UCSD-AML1 (cell line): ENCODE data around the gene TAF11.
"Not testable (repeated sequence)": the region's sequence is repeated elsewhere in the genome, so short reads cannot be mapped to it uniquely, and the experiment has no call there.

Experiments used
- DNase-seq: peaks from one replicate; lab custom pipeline; 2025; ENCODE audit not compliant: unreplicated experiment; lab: John Stamatoyannopoulos, UW

Gene TAF11

DNA sequence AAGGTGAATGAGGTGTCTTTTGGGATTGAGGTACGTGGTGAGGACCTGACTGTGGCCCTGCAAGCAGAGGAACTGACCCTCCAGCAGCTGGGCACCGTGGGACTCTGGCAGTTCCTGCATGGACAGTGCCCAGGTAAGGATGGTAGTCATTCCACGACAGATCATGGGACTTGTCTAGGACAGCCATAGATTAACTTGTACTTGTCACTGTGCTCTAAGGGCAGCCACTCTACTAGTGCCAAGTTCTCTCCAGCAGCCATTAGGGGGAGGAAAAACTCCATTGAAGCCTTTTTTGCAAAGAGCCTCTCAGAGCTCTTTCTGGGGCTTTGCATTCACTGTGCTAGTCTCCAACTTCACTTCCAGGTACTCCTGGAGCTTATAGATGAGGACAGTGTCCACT, 20.4 kb downstream of the TAF11 start:
- DNase-seq, result no peak

DNA sequence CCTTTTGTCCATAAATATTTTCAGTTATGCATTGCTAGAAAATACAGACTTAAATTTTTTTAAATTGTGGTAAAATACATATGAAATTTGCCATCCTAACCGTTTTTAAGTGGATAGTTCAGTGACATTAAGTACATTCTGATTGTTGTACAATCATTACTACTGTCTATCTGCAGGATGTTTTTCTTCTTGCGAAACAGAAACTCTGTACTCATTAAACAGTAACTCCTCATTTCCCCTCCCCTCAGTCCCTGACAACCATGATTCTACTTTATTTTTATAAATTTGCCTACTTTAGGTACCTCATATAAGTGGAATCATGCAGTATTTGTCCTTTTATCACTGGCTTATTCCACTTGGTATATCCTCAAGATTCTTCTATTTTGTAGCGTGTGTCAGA, 21.3 kb downstream of the TAF11 start:
- no peak for DNase-seq

DNA sequence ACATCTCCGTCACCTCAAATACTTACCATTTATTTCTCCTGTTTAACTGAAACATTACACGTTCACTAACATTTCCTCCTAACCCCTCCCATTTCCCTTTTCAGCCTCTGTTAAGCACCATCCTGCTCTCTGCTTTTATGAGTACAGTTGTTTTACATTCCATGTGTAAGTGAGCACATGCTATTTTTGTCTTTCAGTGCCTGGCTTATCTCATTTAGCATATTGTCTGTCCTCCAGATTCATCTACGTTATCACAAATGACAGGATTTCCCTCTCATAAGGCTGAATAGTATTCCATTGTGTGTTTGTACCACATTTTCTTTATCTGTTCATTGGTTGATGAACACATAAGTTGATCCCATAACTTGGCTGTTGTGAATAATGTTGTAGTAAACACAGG, 22.7 kb downstream of the TAF11 start:
- no peak for DNase-seq

DNA sequence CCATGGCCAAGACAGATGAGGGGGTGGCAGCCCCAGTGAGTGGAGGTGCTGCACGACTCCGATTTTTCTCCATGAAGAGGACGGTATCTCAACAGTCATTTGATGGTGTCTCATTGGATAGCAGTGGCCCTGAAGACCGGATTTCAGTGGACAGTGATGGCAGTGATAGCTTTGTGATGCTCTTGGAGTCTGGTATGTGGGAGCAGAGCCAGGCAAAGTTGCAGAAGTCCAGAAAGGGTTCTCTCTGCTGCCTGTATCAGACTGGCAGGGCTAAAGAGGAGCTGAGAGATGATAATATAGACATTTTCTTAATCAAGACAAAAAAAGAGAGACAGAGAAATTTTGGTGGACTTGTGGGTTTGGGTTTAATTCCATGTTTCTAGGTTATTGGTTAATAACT, 23.8 kb downstream of the TAF11 start:
- no peak for DNase-seq

DNA sequence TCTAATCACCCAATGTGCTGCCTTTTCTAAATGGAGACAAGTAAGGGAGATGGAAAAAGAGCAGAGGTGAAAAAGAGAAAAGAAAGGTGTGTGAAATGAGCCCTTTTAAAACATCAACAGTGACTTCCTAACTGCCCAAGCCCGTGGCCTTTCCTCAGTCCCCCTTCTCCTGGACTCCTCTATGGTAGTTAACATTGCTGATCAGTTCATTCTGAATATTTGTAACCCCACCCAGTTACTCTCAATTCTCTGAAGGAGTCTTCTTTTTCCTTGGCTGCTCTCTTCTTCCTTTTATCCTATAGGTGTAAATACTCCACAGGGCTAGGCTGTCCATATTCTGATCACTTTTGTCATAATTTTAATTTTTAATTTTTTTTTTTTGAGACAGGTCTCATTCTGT, 27.1 kb downstream of the TAF11 start:
- no peak for DNase-seq

DNA sequence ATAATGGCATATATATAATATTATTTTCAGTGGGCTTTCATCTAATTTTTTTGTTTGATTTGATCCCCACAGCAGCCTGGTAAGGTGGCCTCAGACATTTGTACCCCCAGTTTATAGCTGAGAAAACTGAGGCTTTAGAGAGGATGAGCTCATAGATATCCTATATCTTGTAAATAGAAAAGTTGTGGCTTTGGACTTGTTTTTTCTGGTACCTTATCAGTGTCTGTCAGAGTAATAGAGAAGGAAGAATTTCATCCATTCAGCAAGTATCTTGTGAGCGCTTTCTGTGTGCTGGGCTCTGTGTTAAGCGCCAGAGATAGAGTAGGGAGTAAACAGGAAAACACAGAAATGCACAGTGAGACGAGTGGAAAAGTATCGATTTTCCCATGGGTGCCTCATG, 27.9 kb downstream of the TAF11 start:
- no peak for DNase-seq

DNA sequence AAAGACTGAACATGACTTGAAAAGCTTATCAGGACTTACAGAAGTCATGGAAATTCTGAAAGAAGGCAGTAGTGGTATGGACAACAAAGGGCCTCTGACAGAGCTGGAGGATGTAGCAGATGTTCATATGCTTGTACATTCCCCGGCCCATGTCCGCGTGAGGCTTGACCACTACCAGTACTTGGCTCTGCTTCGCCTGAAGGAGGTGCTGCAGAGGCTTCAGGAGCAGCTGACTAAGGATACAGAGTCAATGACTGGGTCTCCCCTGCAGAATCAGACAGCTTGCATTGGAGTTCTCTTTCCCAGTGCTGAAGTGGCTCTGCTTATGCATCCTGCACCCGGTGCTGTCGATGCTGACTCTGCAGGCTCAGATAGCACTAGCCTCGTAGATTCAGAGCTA, 29.2 kb downstream of the TAF11 start:
- no peak for DNase-seq

DNA sequence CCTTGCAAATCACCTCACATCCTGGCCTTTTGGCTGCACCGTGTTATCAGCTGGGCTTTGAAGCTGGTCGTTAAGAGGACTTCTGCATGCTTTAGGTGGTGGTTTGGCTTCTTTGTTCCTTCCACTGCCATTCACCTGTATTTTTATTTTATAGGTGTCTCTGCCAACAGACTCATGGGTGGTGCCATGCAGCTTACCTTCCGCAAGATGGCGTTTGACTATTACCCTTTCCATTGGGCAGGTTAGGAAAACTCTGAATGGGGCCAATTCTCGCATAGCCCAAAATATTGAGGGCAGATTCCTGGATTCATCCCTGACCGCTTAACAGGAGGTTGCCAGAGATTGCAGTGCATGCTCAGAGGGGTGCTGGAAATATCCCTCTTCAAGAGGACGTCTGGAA, 32.4 kb downstream of the TAF11 start:
- no peak for DNase-seq

DNA sequence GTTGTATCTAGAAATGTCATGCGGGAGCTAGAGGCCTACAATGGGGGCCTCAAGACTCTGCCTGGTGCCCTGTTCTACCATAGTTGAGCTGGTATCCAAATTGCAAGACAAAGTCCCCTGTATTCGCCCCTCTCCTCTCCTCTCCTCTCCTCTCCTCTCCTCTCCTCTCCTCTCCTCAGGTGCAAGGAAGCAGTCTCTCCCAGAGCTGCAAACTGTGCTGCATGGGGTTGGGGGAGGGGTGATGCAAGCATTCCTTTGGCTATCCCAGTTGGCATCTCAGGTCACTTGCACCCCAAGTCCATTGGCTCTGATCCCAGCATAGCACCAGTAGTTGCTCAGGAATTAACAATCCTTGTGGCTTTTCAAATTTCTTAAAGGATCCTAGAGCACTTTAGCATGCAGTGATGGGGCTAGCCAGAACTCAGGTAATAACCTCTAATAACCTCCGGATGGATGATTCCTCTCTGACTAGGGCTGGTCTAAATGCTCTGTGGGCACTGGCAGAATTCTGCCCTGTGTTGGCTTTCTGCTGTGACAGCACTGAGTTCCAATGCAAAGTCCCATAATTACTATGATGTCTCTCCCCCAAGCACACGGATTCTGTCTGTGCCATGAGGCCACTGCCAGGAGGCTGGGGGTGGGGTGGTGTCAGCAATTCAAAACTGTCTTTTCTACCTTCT, 35.3 kb downstream of the TAF11 start:
- DNase-seq, result no peak

DNA sequence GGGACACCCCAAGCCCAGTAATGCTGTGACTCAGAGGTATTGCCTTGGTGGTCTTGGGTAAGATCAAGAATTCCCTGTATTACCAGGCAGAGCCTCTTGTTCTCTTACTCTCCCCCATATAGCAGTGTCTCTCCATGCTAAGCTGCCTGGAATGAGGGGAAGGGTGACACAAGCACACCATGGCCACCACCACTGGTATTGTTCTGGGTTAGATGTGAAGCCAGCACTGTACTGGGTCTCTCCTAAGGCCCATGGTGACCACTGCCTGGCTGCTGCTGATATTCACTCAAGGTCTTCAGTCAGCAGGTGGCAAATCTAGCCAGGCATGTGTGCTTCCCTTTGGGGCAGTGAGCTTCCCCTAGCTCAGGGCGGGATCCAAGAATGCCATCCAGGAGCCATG, 36.5 kb downstream of the TAF11 start:
- DNase-seq, result no peak

DNA sequence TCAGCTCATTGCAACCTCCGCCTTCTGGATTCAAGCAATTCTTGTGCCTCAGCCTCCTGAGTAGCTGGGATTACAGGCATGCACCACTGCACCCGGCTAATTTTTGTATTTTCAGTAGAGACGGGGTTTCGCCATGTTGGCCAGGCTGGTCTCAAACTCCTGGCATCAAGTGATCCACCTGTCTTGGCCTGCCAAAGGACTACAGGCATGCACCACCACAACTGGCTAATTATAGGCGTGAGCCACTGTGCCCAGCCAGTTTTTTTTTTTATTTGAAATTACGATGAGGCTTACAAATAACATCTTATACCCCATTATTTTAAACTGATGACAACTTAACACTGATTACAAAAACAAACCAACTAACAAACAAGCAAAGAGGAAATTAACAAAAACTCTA, 38.8 kb downstream of the TAF11 start:
- not testable (repeated sequence) for DNase-seq

DNA sequence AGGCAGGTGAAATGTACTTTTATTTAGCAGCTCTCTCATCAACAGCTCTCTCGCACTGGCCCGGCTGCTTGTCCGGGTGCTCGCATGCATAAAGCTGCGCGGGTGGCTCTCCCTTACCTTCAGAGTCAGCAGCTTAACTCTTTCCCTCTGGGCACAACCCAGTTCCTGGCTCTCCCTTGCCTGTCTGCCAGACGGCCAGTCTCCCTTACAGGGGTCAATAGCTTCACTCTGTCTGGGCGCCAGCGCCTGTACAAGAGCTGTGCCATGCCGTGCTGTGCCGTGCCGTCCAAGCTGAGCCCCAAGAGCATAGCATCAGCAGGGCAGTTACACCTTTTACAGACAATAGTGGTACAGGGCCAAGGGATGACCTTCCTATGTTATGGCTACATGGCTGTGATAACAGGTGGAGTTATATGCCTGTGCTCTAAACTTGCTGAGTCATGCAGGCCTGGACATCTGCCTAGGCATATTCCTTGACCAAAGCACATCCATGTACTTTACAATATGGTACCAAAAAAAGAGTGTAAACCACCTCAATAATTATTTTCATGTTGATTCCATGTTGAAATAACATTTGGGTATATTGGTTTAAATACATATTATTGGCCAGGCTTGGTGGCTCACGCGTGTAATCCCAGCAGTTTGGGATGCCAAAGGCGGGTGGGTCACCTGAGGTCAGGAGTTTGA, 48.0 kb downstream of the TAF11 start:
- no peak for DNase-seq

DNA sequence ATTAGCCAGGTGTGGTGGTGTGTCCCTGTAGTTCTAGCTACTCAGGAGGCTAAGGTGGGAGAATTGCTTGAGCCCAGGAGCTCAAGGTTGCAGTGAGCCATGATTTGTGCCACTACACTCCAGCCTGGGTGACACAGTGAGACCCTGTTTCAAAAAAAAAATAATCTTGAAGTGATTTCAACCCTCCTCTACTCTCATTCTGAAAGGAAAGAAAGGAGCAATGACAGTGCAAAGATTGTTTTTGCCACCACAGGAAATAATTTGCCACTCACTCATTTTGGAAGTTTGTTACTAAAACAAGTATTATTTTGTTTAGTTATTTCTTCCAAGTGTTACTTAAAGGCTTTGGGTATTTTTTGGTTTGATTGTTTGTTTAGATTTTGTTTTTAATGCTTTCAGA, 50.3 kb downstream of the TAF11 start:
- DNase-seq, result no peak

DNA sequence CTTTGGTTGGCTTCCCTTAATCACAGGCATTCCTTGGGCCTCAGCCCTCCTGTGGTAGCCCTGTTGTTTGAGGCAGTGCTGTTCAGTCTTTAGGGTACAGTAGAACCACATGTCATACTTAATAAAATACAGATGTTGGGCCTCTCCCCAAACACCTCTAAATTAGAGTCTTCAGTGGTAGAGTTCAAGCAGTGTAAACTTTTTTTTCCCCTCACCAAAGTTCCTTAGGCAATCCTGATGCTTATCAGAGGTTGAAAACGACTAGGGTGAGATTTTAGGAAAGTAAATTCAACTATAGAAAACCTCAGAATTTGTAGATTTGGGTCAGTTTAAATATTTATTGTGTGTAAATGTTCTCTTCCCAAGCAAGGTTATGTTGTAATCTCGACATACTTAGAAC, 51.4 kb downstream of the TAF11 start:
- DNase-seq, result no peak

DNA sequence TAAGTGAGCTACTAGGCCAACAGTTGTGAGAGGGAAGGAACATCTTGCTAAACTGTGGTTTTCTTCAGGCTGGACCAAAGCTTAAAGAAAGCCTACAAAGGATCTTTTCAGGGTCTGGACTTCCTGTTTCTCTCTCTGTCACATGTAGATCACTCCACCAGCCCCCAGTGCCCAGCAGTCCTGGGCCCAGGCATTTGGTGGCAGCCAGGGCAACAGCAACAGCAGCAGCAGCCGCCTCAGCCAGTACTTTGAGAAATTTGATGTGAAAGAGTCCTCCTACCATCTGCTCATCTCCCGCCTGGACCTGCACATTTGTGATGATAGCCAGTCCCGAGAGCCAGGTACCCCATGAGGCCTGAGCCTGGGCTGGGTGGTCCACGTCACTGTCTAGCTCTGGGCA, 51.8 kb downstream of the TAF11 start:
- no peak for DNase-seq

DNA sequence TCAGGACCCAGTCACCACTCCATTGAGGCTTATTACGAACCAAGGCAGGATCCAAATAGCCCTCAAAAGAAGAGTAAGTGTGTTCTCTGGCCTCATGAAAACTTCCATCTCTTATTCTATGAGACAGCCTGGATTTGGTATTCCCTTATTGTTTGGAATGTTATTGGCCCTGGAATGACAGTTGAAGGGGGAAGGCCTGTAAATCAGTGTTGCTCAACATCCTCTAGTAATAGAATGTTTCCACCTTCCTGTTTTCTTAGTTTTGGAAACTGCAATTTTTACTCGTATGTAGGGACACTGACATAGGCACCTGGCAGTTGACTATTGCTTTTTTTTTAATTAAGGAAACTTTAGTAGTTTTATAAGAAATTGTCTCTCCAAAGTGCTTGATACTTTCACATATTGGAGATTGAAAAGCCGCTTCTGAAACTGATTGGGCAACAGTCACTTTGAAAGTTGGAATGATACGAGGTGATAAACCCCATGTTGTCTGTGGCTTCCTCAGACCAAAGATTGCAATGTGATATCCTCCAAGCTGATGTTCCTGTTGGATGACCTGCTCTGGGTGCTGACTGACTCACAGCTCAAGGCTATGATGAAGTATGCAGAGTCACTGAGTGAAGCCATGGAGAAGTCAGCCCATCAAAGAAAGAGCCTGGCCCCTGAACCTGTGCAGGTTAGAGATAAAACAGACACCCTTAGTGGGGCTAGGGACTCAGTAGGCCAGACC, 52.9 kb downstream of the TAF11 start:
- no peak for DNase-seq

DNA sequence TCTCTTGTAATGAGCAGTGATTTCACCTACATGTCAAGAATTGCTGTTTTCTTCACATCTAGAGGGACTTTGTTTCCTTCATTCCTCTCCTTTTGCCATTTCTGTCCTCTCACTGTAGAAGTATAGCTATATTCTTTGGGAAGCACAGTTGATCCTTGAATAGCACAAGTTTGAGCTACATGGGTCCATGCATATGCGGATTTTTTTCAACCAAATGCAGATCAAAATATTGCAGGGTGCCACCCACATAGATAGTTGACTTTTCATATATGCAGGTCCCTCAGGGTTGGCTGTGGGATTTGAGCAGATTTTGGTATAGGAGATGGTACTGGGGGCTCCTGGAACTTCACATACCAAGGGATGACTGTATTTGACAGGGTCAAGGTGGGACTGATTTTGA, 54.9 kb downstream of the TAF11 start:
- DNase-seq, result no peak

DNA sequence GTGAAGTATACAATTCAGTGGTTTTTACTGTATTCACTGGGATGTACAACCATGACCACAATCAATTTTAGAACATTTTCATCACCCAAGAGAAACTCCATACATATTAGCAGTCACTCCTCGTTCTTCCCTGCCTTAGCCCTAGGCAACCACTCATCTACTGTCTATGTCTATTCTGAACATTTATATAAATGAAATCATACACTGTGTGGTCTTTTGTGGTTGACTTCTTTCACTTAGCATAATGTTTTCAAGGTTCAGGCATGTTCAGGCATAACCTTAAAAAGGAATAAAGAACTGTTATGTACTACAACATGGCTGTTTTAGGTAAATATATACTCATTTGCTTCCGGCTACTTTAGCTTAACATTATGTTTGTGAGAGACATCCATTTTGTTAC, 58.7 kb downstream of the TAF11 start:
- DNase-seq, result no peak
